ENCODE results near the gene PPM1J. TPM values are rescaled to one million over a fixed set of nuclear protein-coding genes. Genes with fewer than 3 reads are reported as not detected.

The PPM1J gene
- total and polyA plus RNA-seq, 9 of the 15 experiments (the other 6 are each of a cell fraction or from before 2014, with no cell fraction given), result 0.25 to 10.5 (median 4.2) TPM

DNA sequence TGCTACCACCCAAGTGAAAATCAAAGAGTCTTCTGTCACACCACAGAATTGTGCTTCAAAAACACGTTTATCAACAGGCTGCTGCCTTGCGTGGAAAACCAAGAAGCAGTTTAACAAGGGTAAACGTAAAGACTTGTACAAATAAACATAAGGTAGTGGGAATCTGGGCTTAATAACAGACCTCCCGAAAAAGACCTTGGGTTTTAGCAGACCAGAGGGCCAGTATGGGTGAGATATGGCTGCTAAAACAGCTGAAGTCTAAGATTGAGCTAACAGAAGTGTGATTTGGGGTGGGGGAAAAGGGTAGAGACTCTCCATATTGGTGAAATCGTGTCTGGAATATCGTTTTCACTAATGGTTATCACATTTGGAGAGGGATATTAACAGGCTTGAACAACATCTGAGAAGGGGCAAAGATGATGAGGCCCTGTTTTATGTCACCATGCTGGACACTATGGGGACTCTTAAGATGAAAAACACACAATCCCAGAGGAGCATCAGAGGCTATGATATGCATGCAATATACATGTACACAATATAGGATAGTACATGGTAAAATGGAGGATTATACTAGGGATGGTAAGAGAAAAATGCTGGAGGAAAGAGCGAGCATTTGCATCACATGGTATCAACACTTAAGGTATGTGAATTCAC, 39.3 kb downstream of the PPM1J start (continued):
- TF ChIP-seq, protein P1, sequence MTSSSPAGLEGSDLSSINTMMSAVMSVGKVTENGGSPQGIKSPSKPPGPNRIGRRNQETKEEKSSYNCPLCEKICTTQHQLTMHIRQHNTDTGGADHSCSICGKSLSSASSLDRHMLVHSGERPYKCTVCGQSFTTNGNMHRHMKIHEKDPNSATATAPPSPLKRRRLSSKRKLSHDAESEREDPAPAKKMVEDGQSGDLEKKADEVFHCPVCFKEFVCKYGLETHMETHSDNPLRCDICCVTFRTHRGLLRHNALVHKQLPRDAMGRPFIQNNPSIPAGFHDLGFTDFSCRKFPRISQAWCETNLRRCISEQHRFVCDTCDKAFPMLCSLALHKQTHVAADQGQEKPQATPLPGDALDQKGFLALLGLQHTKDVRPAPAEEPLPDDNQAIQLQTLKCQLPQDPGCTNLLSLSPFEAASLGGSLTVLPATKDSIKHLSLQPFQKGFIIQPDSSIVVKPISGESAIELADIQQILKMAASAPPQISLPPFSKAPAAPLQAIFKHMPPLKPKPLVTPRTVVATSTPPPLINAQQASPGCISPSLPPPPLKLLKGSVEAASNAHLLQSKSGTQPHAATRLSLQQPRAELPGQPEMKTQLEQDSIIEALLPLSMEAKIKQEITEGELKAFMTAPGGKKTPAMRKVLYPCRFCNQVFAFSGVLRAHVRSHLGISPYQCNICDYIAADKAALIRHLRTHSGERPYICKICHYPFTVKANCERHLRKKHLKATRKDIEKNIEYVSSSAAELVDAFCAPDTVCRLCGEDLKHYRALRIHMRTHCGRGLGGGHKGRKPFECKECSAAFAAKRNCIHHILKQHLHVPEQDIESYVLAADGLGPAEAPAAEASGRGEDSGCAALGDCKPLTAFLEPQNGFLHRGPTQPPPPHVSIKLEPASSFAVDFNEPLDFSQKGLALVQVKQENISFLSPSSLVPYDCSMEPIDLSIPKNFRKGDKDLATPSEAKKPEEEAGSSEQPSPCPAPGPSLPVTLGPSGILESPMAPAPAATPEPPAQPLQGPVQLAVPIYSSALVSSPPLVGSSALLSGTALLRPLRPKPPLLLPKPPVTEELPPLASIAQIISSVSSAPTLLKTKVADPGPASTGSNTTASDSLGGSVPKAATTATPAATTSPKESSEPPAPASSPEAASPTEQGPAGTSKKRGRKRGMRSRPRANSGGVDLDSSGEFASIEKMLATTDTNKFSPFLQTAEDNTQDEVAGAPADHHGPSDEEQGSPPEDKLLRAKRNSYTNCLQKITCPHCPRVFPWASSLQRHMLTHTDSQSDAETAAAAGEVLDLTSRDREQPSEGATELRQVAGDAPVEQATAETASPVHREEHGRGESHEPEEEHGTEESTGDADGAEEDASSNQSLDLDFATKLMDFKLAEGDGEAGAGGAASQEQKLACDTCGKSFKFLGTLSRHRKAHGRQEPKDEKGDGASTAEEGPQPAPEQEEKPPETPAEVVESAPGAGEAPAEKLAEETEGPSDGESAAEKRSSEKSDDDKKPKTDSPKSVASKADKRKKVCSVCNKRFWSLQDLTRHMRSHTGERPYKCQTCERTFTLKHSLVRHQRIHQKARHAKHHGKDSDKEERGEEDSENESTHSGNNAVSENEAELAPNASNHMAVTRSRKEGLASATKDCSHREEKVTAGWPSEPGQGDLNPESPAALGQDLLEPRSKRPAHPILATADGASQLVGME (CRISPR knock-in tag; IDR thresholded peaks at IDR 0.05), result no peak
- TF ChIP-seq ADNP (tag; IDR thresholded peaks at IDR 0.05), result no peak
- TF ChIP-seq ZNF124 (CRISPR knock-in tag; IDR thresholded peaks at IDR 0.05), result no peak
- TF ChIP-seq, protein P2, sequence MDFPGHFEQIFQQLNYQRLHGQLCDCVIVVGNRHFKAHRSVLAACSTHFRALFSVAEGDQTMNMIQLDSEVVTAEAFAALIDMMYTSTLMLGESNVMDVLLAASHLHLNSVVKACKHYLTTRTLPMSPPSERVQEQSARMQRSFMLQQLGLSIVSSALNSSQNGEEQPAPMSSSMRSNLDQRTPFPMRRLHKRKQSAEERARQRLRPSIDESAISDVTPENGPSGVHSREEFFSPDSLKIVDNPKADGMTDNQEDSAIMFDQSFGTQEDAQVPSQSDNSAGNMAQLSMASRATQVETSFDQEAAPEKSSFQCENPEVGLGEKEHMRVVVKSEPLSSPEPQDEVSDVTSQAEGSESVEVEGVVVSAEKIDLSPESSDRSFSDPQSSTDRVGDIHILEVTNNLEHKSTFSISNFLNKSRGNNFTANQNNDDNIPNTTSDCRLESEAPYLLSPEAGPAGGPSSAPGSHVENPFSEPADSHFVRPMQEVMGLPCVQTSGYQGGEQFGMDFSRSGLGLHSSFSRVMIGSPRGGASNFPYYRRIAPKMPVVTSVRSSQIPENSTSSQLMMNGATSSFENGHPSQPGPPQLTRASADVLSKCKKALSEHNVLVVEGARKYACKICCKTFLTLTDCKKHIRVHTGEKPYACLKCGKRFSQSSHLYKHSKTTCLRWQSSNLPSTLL (IDR thresholded peaks at IDR 0.05), result no peak
- TF ChIP-seq, protein P3, sequence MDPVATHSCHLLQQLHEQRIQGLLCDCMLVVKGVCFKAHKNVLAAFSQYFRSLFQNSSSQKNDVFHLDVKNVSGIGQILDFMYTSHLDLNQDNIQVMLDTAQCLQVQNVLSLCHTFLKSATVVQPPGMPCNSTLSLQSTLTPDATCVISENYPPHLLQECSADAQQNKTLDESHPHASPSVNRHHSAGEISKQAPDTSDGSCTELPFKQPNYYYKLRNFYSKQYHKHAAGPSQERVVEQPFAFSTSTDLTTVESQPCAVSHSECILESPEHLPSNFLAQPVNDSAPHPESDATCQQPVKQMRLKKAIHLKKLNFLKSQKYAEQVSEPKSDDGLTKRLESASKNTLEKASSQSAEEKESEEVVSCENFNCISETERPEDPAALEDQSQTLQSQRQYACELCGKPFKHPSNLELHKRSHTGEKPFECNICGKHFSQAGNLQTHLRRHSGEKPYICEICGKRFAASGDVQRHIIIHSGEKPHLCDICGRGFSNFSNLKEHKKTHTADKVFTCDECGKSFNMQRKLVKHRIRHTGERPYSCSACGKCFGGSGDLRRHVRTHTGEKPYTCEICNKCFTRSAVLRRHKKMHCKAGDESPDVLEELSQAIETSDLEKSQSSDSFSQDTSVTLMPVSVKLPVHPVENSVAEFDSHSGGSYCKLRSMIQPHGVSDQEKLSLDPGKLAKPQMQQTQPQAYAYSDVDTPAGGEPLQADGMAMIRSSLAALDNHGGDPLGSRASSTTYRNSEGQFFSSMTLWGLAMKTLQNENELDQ (CRISPR knock-in tag; IDR thresholded peaks at IDR 0.05; ENCODE audit: borderline replicate concordance), result no peak
- TF ChIP-seq ZNF121 (CRISPR knock-in tag; conservative IDR thresholded peaks at IDR 0.05), result no peak
- TF ChIP-seq, protein P4, sequence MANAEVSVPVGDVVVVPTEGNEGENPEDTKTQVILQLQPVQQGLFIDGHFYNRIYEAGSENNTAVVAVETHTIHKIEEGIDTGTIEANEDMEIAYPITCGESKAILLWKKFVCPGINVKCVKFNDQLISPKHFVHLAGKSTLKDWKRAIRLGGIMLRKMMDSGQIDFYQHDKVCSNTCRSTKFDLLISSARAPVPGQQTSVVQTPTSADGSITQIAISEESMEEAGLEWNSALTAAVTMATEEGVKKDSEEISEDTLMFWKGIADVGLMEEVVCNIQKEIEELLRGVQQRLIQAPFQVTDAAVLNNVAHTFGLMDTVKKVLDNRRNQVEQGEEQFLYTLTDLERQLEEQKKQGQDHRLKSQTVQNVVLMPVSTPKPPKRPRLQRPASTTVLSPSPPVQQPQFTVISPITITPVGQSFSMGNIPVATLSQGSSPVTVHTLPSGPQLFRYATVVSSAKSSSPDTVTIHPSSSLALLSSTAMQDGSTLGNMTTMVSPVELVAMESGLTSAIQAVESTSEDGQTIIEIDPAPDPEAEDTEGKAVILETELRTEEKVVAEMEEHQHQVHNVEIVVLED (CRISPR knock-in tag; IDR thresholded peaks at IDR 0.05), result no peak
- no peak for TF ChIP-seq HNRNPUL1 (IDR thresholded peaks at IDR 0.05; ENCODE audit: low read length)
- no peak for TF ChIP-seq SETDB1 (IDR thresholded peaks at IDR 0.05; ENCODE audit: low read length)
- TF ChIP-seq CBX5 (IDR thresholded peaks at IDR 0.05; ENCODE audit: borderline replicate concordance, low read depth), result no peak
- no peak for TF ChIP-seq MTA1 (IDR thresholded peaks at IDR 0.05; ENCODE audit: borderline replicate concordance)
- no peak for TF ChIP-seq ZNF354B (CRISPR knock-in tag; IDR thresholded peaks at IDR 0.05)
- no peak for TF ChIP-seq POLR3G (IDR thresholded peaks at IDR 0.05; ENCODE audit: extremely low read depth, insufficient read length, insufficient replicate concordance)
